ENCODE measurements around the gene ART1. TPM values are rescaled to one million over a fixed set of nuclear protein-coding genes. Genes with fewer than 3 reads are reported as not detected.

Gene ART1
- total RNA-seq, 4 donors from 2014 or later, result not detected

GRCh38 chr11:3611976-3612678, 32.8 kb upstream of the ART1 start:
- ATAC-seq (ENCODE audit: low FRiP score), result no peak
- DNase-seq (ENCODE audit: low spot score), result no peak
- TF ChIP-seq CTCF (IDR thresholded peaks at IDR 0.05), result no peak

DNA sequence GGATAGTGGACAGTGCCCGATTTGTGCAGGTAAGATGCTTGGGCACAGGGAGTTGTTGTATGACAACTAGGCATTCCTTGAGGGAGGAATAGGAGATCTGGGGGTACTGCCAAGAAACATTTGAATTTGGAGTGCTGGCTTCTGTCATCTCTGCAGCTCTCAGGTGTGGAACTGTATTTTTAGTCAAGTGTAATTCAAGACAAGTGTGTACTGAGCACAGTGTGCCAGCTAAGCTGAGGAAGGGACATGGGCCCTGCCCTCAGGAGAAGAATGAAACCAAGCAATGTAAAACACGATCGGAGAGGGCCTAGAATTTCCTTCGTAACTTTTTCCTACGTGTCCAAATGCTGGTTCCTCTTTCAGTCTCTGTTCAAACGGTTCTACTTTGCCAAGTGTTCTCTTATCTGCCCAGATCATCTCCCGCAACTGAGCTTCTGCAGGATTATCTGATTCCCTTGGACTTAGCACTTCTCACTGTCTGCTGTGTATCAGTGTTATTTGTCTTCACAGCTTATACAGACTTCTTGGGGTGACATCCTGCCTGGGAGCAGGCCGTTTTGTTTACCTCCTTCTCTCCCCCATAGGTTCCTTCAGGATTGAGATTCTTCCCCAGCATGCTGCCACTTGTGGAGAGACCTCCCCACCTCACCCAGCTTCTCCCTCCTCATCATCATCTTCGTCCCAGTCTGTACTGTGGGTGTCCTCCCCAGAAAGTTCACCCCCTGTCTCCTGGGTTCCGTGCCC, 30.8 kb upstream of the ART1 start:
- TF ChIP-seq CTCF (IDR thresholded peaks at IDR 0.05), result no peak
- no peak for DNase-seq (ENCODE audit: low spot score)
- no peak for ATAC-seq (ENCODE audit: low FRiP score)

GRCh38 chr11:3614742-3615171, 30.2 kb upstream of the ART1 start:
- no peak for TF ChIP-seq CTCF (IDR thresholded peaks at IDR 0.05)
- DNase-seq (ENCODE audit: low spot score), result no peak
- ATAC-seq (ENCODE audit: low FRiP score), result no peak

- no peak for ATAC-seq (ENCODE audit: low FRiP score)
- TF ChIP-seq CTCF (IDR thresholded peaks at IDR 0.05), result no peak
- no peak for DNase-seq (ENCODE audit: low spot score)
Measured at GRCh38 chr11:3615998-3616397, 28.9 kb upstream of the ART1 start.

DNA sequence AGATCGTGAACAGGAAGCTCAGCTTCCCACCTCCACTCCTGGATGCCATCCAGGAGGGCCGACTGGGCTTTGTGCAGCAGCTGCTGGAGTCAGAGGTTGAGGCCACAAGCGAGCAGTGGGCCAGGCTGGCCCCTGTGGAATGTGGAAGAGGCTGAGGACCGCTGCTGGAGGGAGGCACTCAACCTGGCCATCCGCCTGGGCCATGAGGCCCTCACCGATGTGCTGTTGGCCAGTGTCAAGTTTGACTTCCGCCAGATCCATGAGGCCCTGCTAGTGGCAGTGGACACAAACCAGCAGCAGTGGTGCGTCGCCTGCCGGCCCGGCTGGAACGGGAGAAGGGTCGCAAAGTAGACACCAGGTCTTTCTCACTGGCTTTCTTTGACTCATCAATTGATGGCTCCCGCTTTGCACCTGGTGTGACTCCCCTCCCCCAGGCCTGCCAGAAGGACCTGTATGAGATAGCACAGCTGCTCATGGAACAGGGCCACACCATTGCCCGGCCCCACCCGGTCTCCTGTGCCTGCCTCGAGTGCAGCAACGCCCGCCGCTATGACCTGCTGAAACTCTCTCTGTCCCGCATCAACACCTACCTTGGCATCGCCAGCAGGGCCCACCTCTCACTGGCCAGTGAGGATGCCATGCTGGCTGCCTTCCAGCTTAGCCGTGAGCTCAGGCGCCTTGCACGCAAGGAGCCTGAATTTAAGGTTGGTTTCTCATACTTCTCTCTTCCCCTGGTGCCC, 28.0 kb upstream of the ART1 start:
- no peak for TF ChIP-seq CTCF (IDR thresholded peaks at IDR 0.05)
- no peak for DNase-seq (ENCODE audit: low spot score)
- peak; percentile 29 for ATAC-seq (ENCODE audit: low FRiP score)

DNA sequence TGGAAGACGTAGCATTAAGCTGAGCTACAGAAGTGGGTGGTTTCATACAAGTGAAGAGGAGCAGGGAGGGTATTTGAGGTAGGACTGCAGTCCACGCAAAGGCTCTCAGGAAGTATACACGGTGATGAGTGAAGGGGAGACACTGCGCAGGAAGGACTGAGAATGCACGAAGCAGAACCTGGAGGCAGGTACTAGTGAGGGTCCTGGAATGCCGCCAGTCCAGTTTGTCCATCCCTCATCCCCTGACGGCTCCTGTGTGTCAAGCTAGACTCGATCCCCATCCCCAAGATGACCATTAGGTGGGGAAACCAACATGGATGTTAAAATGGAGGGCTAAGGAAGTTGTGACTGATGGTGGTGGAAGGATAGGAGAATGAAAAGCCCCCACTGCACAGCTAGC, 26.9 kb upstream of the ART1 start:
- no peak for TF ChIP-seq CTCF (IDR thresholded peaks at IDR 0.05)
- DNase-seq (ENCODE audit: low spot score) (no peak), ATAC-seq (ENCODE audit: low FRiP score) (no peak)
